PC-9 (cell line): ENCODE measurements around the gene SPATA7. TPM values are rescaled to one million over a fixed set of nuclear protein-coding genes. Genes with fewer than 3 reads are reported as not detected.

Experiments
- BruUV-seq: library from RNA; stranded (reverse); fragments of 400-500 nt; replicated peaks from 2 replicates; lab custom pipeline; 2021; lab: Mats Ljungman, UMichigan
- CTCF ChIA-PET: fragments of 300-600 bp; sonication (Branson Sonifier 250); formaldehyde crosslinking; loops from one replicate; lab custom pipeline; 2022; ENCODE audit warnings: antibody characterized with exemption; lab: Charles Lee
- POLR2A ChIA-PET: fragments of 300-600 bp; sonication (Branson Sonifier 250); formaldehyde crosslinking; loops from one replicate; lab custom pipeline; 2022; ENCODE audit warnings: antibody characterized with exemption; ENCODE audit not compliant: unreplicated experiment; lab: Charles Lee
- DNase-seq, 2 experiments: peaks; one replicate each; pipeline versions ENCODE4 v3.0.0 to v3.0.0-alpha.2; 2015 to 2022; ENCODE audit warnings: mixed read lengths in 1 of 2
- H2AFZ ChIP-seq: fragments of 200-600 bp; sonication (generic); 2 replicates; pipeline ENCODE4 v1.8.1; 2017; ENCODE audit warnings: antibody characterized with exemption
- H3F3A ChIP-seq: fragments of 200-600 bp; sonication (generic); 2 replicates; pipeline ENCODE4 v1.8.1; 2017; ENCODE audit warnings: antibody characterized with exemption, mild to moderate bottlenecking, low read depth; ENCODE audit not compliant: insufficient read depth
- H3K27ac ChIP-seq: fragments of 200-600 bp; sonication (generic); 2 replicates; pipeline ENCODE4 v1.6.1; 2016; ENCODE audit warnings: mixed run types
- H3K27me3 ChIP-seq: fragments of 200-600 bp; sonication (generic); 2 replicates; pipeline ENCODE4 v1.6.1; 2016; ENCODE audit warnings: low read depth, mixed run types; ENCODE audit not compliant: insufficient read depth
- H3K36me3 ChIP-seq: fragments of 200-600 bp; sonication (generic); 2 replicates; pipeline ENCODE4 v1.6.1; 2016; ENCODE audit warnings: low read depth, mixed run types
- H3K4me1 ChIP-seq: fragments of 200-600 bp; sonication (generic); replicated peaks from 2 replicates; pipeline ENCODE4 v1.6.1; 2016; ENCODE audit warnings: mixed run types; ENCODE audit not compliant: insufficient read depth
- H3K4me2 ChIP-seq: fragments of 200-600 bp; sonication (generic); 2 replicates; pipeline ENCODE4 v1.6.1; 2017; ENCODE audit warnings: mixed run types
- H3K4me3 ChIP-seq: fragments of 200-600 bp; sonication (generic); 2 replicates; pipeline ENCODE4 v1.6.1; 2016; ENCODE audit warnings: mixed run types
- H3K79me2 ChIP-seq: fragments of 200-600 bp; sonication (generic); 2 replicates; pipeline ENCODE4 v1.6.1; 2017; ENCODE audit warnings: low read depth, mixed run types
- H3K9me2 ChIP-seq: fragments of 200-600 bp; sonication (generic); 2 replicates; pipeline ENCODE4 v1.8.1; 2017; ENCODE audit warnings: mild to moderate bottlenecking; ENCODE audit not compliant: insufficient read depth
- H3K9me3 ChIP-seq: fragments of 200-600 bp; sonication (generic); 2 replicates; pipeline ENCODE4 v1.8.1; 2016; ENCODE audit warnings: low read depth; ENCODE audit not compliant: insufficient read depth
- H4K20me1 ChIP-seq: fragments of 200-600 bp; sonication (generic); 2 replicates; pipeline ENCODE4 v1.8.1; 2017; ENCODE audit not compliant: insufficient read depth
- CTCF ChIP-seq: fragments of 200-600 bp; sonication (generic); conservative IDR thresholded peaks from 2 replicates; pipeline ENCODE4 v1.6.1; 2017; ENCODE audit warnings: mixed run types, antibody characterized with exemption, mild to moderate bottlenecking, moderate library complexity
- EZH2 ChIP-seq: fragments of 200-600 bp; sonication (generic); IDR thresholded peaks from 2 replicates; pipeline ENCODE4 v1.8.0; 2017; ENCODE audit warnings: antibody characterized with exemption, low read depth
- intact Hi-C: fragments of 100-400 bp; cut with micrococcal nuclease; formaldehyde crosslinking; loops from one replicate; pipeline ENCODE4 v1.10.0; 2022; ENCODE audit not compliant: unreplicated experiment
- total RNA-seq: library from RNA; stranded (reverse); gene quantifications from 2 replicates; pipeline ENCODE4 v1.2.3, GENCODE V29; 2021

Gene SPATA7
- total RNA-seq, 1 experiment from 2014 or later: 2.9 TPM

- Histone ChIP-seq H3K4me2 (no peak overlapping the region), H3K9me2 (no peaks in the 10 kb centered on the region), H3K36me3 (no peaks in the 10 kb centered on the region), H3F3A (no peaks in the 10 kb centered on the region), H2AFZ (no peak overlapping the region), H4K20me1 (no peaks in the 10 kb centered on the region), H3K27ac (no peak overlapping the region), H3K4me3 (no peak overlapping the region), H3K79me2 (no peaks in the 10 kb centered on the region), H3K4me1 (no peaks in the 10 kb centered on the region), H3K27me3 (no peaks in the 10 kb centered on the region), H3K9me3 (no peaks in the 10 kb centered on the region)
- TF ChIP-seq EZH2: no peak
- TF ChIP-seq CTCF: no peak
- no TSS peak for BruUV-seq
- no peak for DNase-seq
- POLR2A ChIA-PET: no interaction called here
- intact Hi-C loops: no loop called here
- CTCF ChIA-PET: no interaction called here
Observed at GRCh38 chr14:88482524-88482923, 97.1 kb downstream of the SPATA7 start.

Other genes with a start within 250 kb of the SPATA7 start
- not detected in 2 replicates for gene KCNK10, start 62.4 kb upstream of the SPATA7 start, total RNA-seq
- gene PTPN21, start 169.3 kb downstream of the SPATA7 start, total RNA-seq: 4.0 and 4.7 TPM in 2 replicates
- gene ZC3H14, start 177.4 kb downstream of the SPATA7 start, total RNA-seq: 14.6 and 20.2 TPM in 2 replicates